ENCODE measurements around the gene MAP3K3.

Gene MAP3K3

DNA sequence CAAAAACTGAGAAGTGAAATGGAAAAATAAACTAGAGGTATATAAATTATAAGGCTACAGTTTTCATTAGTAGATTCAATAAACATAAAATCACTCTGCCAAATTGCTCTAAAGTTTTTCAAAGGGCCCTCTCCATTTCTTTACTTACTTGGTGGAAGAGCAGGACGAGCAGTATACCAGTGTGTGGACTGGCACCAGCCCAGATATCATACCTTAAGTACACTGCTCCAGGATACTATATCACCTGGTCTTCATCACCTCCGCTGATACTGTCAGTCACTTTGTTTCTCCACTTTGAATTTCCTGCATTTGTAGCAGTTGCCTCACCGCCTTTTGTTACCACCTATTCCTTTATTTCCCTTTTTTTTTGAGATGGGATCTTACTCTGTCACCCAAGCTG is 37.6 kb downstream of the MAP3K3 start:
- H3K4me1 ChIP-seq (ENCODE audit: control extremely low read depth in 1 of 4, control insufficient read depth in 4 of 4, insufficient read depth in 4 of 4, low read length in 3 of 4) = peaks cover 5 to 8% (median 7%) of the 10 kb centered on the region in 4 experiments
- no peak overlapping the region for H3K27ac ChIP-seq (ENCODE audit: insufficient read depth in 1 of 2, low read depth in 1 of 2, low read length in 2 of 2, poor library complexity in 1 of 2, severe bottlenecking in 2 of 2)
- no peaks in the 10 kb centered on the region for H3K9me3 ChIP-seq (ENCODE audit: control extremely low read depth in 1 of 5, control insufficient read depth in 4 of 5, insufficient read depth in 2 of 5, low read depth in 1 of 5, low read length in 4 of 5)
- H3K4me3 ChIP-seq (ENCODE audit: control insufficient read depth in 1 of 7, extremely low read depth in 1 of 7, insufficient read depth in 4 of 7, low read depth in 2 of 7, low read length in 6 of 7) = no peak overlapping the region
- CTCF ChIA-PET = interaction anchor here (1.8 kb wide), 1 partner anchor 34 kb away, joined by 4 read pairs; no protein-coding TSS in a partner anchor
- no peak for DNase-seq
- H3K36me3 ChIP-seq (ENCODE audit: control insufficient read depth in 4 of 4, insufficient read depth in 4 of 4, low read length in 3 of 4) = peaks cover 10 to 46% (median 21%) of the 10 kb centered on the region in 4 experiments
- WGBS (ENCODE audit: insufficient coverage) = 92% methylated on average over 3 of the region's 3 CpGs
- H3K27me3 ChIP-seq (replicated peaks in 2 of 5; ENCODE audit: control insufficient read depth in 4 of 5, insufficient read depth in 5 of 5, low read length in 4 of 5) = no peaks in the 10 kb centered on the region
- POLR2A ChIA-PET = interaction anchor here (0.6 kb wide), 1 partner anchor 220 kb away, joined by 3 read pairs; no protein-coding TSS in a partner anchor

GRCh38 chr17:63665527-63666214 is 43.5 kb downstream of the MAP3K3 start:
- H3K4me3 ChIP-seq (ENCODE audit: control insufficient read depth in 1 of 7, extremely low read depth in 1 of 7, insufficient read depth in 4 of 7, low read depth in 2 of 7, low read length in 6 of 7) = peak overlapping the region in 1 of 7 experiments; percentile 50
- WGBS (ENCODE audit: insufficient coverage) = 4% methylated on average over 5 of the region's 5 CpGs
- ChIA-PET CTCF (interaction anchor here (0.8 to 4.5 kb wide), 13 partner anchors 8 to 239 kb away, joined by 3 to 37 read pairs (median 5); no protein-coding TSS in a partner anchor), POLR2A (interaction anchor here (0.7 to 2.1 kb wide), 6 partner anchors 9 to 833 kb away, joined by 3 to 7 read pairs (median 5); partner anchors contain the start of gene LIMD2)
- H3K27me3 ChIP-seq (replicated peaks in 2 of 5; ENCODE audit: control insufficient read depth in 4 of 5, insufficient read depth in 5 of 5, low read length in 4 of 5) = no peaks in the 10 kb centered on the region
- H3K36me3 ChIP-seq (ENCODE audit: control insufficient read depth in 4 of 4, insufficient read depth in 4 of 4, low read length in 3 of 4) = peaks cover 11 to 46% (median 30%) of the 10 kb centered on the region in 4 experiments
- H3K4me1 ChIP-seq (ENCODE audit: control extremely low read depth in 1 of 4, control insufficient read depth in 4 of 4, insufficient read depth in 4 of 4, low read length in 3 of 4) = peaks cover 21 to 29% (median 26%) of the 10 kb centered on the region in 4 experiments
- H3K27ac ChIP-seq (ENCODE audit: insufficient read depth in 1 of 2, low read depth in 1 of 2, low read length in 2 of 2, poor library complexity in 1 of 2, severe bottlenecking in 2 of 2) = peak overlapping the region; percentile 46 to 70
- H3K9me3 ChIP-seq (ENCODE audit: control extremely low read depth in 1 of 5, control insufficient read depth in 4 of 5, insufficient read depth in 2 of 5, low read depth in 1 of 5, low read length in 4 of 5) = no peaks in the 10 kb centered on the region
- DNase-seq = peak; percentile 45 to 86 (median 77)

DNA sequence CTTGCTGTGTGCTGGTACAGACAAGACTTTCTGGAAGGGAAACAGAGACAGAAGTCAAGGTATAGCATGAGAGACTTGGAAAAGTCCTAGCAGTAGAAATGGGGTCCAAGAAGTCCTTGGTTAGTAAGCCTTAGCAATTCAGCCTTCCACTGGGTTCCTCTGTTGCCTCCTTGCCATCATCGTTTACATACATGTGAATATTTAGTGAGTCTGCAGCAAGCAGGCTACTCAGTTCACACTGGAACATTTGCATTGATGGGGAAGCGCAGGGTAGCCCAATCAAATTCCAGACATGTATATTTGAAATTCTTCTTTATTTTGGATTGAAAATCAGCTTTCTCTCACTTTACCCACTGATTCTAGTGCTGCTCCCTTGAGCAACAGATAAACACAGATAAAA is 50.6 kb downstream of the MAP3K3 start:
- Histone ChIP-seq H3K4me3 (ENCODE audit: control insufficient read depth in 1 of 7, extremely low read depth in 1 of 7, insufficient read depth in 4 of 7, low read depth in 2 of 7, low read length in 6 of 7) (no peak overlapping the region), H3K27me3 (replicated peaks in 2 of 5; ENCODE audit: control insufficient read depth in 4 of 5, insufficient read depth in 5 of 5, low read length in 4 of 5) (no peaks in the 10 kb centered on the region), H3K4me1 (ENCODE audit: control extremely low read depth in 1 of 4, control insufficient read depth in 4 of 4, insufficient read depth in 4 of 4, low read length in 3 of 4) (peaks cover 27 to 35% (median 31%) of the 10 kb centered on the region in 4 experiments), H3K36me3 (ENCODE audit: control insufficient read depth in 4 of 4, insufficient read depth in 4 of 4, low read length in 3 of 4) (peaks cover 2 to 40% (median 28%) of the 10 kb centered on the region in 4 experiments), H3K9me3 (ENCODE audit: control extremely low read depth in 1 of 5, control insufficient read depth in 4 of 5, insufficient read depth in 2 of 5, low read depth in 1 of 5, low read length in 4 of 5) (no peaks in the 10 kb centered on the region), H3K27ac (ENCODE audit: insufficient read depth in 1 of 2, low read depth in 1 of 2, low read length in 2 of 2, poor library complexity in 1 of 2, severe bottlenecking in 2 of 2) (no peak overlapping the region)
- POLR2A ChIA-PET = interaction anchor here (0.6 kb wide), 1 partner anchor 24 kb away, joined by 3 read pairs; no protein-coding TSS in a partner anchor
- CTCF ChIA-PET = no interaction called here
- 93% methylated on average over 2 of the region's 2 CpGs for WGBS (ENCODE audit: insufficient coverage)
- DNase-seq = no peak

DNA sequence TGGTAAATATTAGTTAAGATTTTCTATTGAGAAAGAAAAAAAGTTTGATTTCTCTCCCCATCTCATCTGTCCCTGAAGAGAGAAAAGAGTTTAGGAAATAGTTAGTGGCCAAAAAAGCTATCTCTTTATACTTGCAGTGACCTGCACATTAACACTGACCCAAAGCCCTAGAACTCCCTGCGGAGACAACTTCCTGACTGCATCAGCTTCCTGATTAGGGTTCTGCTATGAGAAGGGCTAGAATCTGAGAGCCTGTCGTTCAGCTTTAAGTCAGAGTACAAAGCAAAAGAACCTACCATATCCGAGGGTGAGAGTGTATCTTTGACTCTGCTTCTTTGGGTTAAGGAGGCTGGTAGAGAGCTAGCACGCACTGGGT is 53.0 kb downstream of the MAP3K3 start:
- H3K36me3 ChIP-seq (ENCODE audit: control insufficient read depth in 4 of 4, insufficient read depth in 4 of 4, low read length in 3 of 4) = peaks cover 3 to 30% (median 17%) of the 10 kb centered on the region in 4 experiments
- H3K4me3 ChIP-seq (ENCODE audit: control insufficient read depth in 1 of 7, extremely low read depth in 1 of 7, insufficient read depth in 4 of 7, low read depth in 2 of 7, low read length in 6 of 7) = peak overlapping the region in 2 of 7 experiments; percentile 33 to 62
- POLR2A ChIA-PET = interaction anchor here (0.9 to 1.3 kb wide), 2 partner anchors 9 to 10 kb away, joined by 4 to 7 read pairs; no protein-coding TSS in a partner anchor
- no peaks in the 10 kb centered on the region for H3K9me3 ChIP-seq (ENCODE audit: control extremely low read depth in 1 of 5, control insufficient read depth in 4 of 5, insufficient read depth in 2 of 5, low read depth in 1 of 5, low read length in 4 of 5)
- peaks cover 27 to 40% (median 32%) of the 10 kb centered on the region in 4 experiments for H3K4me1 ChIP-seq (ENCODE audit: control extremely low read depth in 1 of 4, control insufficient read depth in 4 of 4, insufficient read depth in 4 of 4, low read length in 3 of 4)
- H3K27ac ChIP-seq (ENCODE audit: insufficient read depth in 1 of 2, low read depth in 1 of 2, low read length in 2 of 2, poor library complexity in 1 of 2, severe bottlenecking in 2 of 2) = peak overlapping the region; percentile 27 to 62
- no peaks in the 10 kb centered on the region for H3K27me3 ChIP-seq (replicated peaks in 2 of 5; ENCODE audit: control insufficient read depth in 4 of 5, insufficient read depth in 5 of 5, low read length in 4 of 5)
- DNase-seq = no peak
- CTCF ChIA-PET = interaction anchor here (0.7 to 10.4 kb wide), 10 partner anchors 7 to 63 kb away, joined by 3 to 104 read pairs (median 4); no protein-coding TSS in a partner anchor
- 21% methylated on average over 3 of the region's 4 CpGs for WGBS (ENCODE audit: insufficient coverage)

DNA sequence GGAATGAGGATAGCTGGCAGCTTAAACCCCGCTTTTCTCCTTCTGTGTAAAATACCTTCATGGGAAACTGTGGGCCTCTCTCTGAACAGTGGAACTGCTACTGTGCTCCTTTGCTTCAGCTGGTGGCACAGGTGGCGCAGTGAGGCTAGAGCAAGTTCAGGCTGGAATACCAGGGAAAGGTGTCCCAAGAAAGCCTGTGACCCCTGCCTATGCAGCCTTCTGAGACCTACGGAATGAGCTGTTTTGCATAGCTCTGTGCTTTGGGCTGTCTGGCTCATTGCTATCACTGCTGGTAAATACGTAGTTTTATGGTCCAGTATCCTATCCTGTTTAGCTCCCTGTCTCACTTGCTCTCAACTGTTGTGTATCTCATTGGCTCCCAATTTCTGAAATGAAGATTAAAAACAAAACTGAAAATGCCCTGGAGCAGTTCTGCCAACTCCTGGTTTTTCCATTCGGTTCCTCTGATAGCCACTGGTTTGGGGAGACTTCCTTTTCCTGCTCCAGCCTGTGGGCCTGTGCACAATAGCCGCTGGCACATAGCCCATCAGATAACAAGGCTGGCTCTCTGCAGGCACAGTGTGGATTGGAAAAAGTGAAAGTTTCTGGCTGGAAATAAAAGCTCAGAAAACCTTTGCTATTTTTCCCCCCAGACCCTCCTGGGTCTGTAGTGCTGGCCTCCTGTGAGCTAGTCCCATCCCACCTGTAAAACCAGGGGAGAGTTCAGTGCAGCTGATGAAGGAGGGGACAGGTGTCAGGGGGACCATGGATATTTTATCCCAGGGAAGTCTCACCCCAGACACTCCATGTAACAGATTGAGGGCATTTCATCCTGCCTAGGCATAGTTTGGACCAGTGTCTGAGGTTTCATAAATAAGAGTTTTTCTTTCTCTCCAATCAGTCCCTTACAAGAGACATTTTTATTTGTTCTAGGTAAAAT is 53.7 kb downstream of the MAP3K3 start:
- peak overlapping the region; percentile 27 to 62 for H3K27ac ChIP-seq (ENCODE audit: insufficient read depth in 1 of 2, low read depth in 1 of 2, low read length in 2 of 2, poor library complexity in 1 of 2, severe bottlenecking in 2 of 2)
- H3K9me3 ChIP-seq (ENCODE audit: control extremely low read depth in 1 of 5, control insufficient read depth in 4 of 5, insufficient read depth in 2 of 5, low read depth in 1 of 5, low read length in 4 of 5) = no peaks in the 10 kb centered on the region
- CTCF ChIA-PET = interaction anchor here (0.6 to 10.4 kb wide), 17 partner anchors 8 to 64 kb away, joined by 3 to 104 read pairs (median 4); no protein-coding TSS in a partner anchor
- no peaks in the 10 kb centered on the region for H3K27me3 ChIP-seq (replicated peaks in 2 of 5; ENCODE audit: control insufficient read depth in 4 of 5, insufficient read depth in 5 of 5, low read length in 4 of 5)
- DNase-seq = peak; percentile 73 to 79 (median 79)
- H3K36me3 ChIP-seq (ENCODE audit: control insufficient read depth in 4 of 4, insufficient read depth in 4 of 4, low read length in 3 of 4) = peaks cover 2 to 30% (median 18%) of the 10 kb centered on the region in 4 experiments
- peak overlapping the region in 4 of 7 experiments; percentile 6 to 64 (median 48) for H3K4me3 ChIP-seq (ENCODE audit: control insufficient read depth in 1 of 7, extremely low read depth in 1 of 7, insufficient read depth in 4 of 7, low read depth in 2 of 7, low read length in 6 of 7)
- peaks cover 27 to 40% (median 32%) of the 10 kb centered on the region in 4 experiments for H3K4me1 ChIP-seq (ENCODE audit: control extremely low read depth in 1 of 4, control insufficient read depth in 4 of 4, insufficient read depth in 4 of 4, low read length in 3 of 4)
- POLR2A ChIA-PET = interaction anchor here (0.7 to 1.3 kb wide), 5 partner anchors 10 to 251 kb away, joined by 3 to 9 read pairs (median 3); no protein-coding TSS in a partner anchor
- WGBS (ENCODE audit: insufficient coverage) = 47% methylated on average over 5 of the region's 6 CpGs

- H3K36me3 ChIP-seq (ENCODE audit: control insufficient read depth in 4 of 4, insufficient read depth in 4 of 4, low read length in 3 of 4) = peaks cover 0 to 35% (median 20%) of the 10 kb centered on the region in 4 experiments
- WGBS (ENCODE audit: insufficient coverage) = 27% methylated on average over 3 of the region's 3 CpGs
- H3K4me3 ChIP-seq (ENCODE audit: control insufficient read depth in 1 of 7, extremely low read depth in 1 of 7, insufficient read depth in 4 of 7, low read depth in 2 of 7, low read length in 6 of 7) = peak overlapping the region in 2 of 7 experiments; percentile 62 to 64
- CTCF ChIA-PET = interaction anchor here (0.6 to 10.4 kb wide), 15 partner anchors 9 to 251 kb away, joined by 3 to 104 read pairs (median 4); no protein-coding TSS in a partner anchor
- peak in 2 of 3 donors; percentile 56 to 74 for DNase-seq
- H3K4me1 ChIP-seq (ENCODE audit: control extremely low read depth in 1 of 4, control insufficient read depth in 4 of 4, insufficient read depth in 4 of 4, low read length in 3 of 4) = peaks cover 27 to 40% (median 32%) of the 10 kb centered on the region in 4 experiments
- POLR2A ChIA-PET = interaction anchor here (0.7 to 1.3 kb wide), 4 partner anchors 10 to 251 kb away, joined by 3 to 9 read pairs (median 3); no protein-coding TSS in a partner anchor
- H3K27me3 ChIP-seq (replicated peaks in 2 of 5; ENCODE audit: control insufficient read depth in 4 of 5, insufficient read depth in 5 of 5, low read length in 4 of 5) = no peaks in the 10 kb centered on the region
- H3K27ac ChIP-seq (ENCODE audit: insufficient read depth in 1 of 2, low read depth in 1 of 2, low read length in 2 of 2, poor library complexity in 1 of 2, severe bottlenecking in 2 of 2) = peak overlapping the region in 1 of 2 experiments; percentile 62
- H3K9me3 ChIP-seq (ENCODE audit: control extremely low read depth in 1 of 5, control insufficient read depth in 4 of 5, insufficient read depth in 2 of 5, low read depth in 1 of 5, low read length in 4 of 5) = peaks cover 0 to 2% (median 0%) of the 10 kb centered on the region in 5 experiments
Observed at GRCh38 chr17:63676584-63676983, 54.4 kb downstream of the MAP3K3 start.

Data from common myeloid progenitor, CD34-positive (primary cell).